ENCODE data around the gene SYT9. TPM values are rescaled to one million over a fixed set of nuclear protein-coding genes. Genes with fewer than 3 reads are reported as not detected.

SYT9 gene
- total RNA-seq, 1 donor from 2014 or later = 0.16 TPM

DNA sequence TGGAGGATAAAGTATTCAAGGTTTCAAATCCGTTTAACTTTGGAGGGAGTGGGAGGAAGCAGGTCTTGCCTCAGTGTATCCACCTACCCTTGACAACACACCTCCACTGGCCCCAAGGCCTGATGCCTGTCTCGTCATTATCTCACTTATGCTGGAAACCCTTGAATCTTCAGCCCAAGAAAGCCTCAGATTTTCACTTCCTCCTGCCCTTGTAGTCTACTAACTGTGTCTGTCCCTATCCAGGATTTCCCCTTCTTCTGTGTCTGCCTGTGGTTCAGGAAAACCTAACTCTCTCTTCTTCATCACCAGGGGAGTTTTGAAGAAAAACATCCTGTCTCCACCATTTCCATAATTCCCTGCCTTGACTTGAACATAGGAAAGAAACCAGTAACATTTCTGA is 56.1 kb downstream of the SYT9 start:
- Histone ChIP-seq H3K27ac (ENCODE audit: low read depth, low read length) (no peak overlapping the region), H3K79me2 (ENCODE audit: insufficient read depth, low read length) (no peaks in the 10 kb centered on the region), H3K27me3 (ENCODE audit: insufficient read depth, low read length) (no peaks in the 10 kb centered on the region), H3K4me1 (ENCODE audit: insufficient read depth, low read length) (no peaks in the 10 kb centered on the region), H4K20me1 (ENCODE audit: insufficient read depth, low read length) (no peaks in the 10 kb centered on the region), H3K36me3 (ENCODE audit: insufficient read depth, low read length) (no peaks in the 10 kb centered on the region), H2AFZ (ENCODE audit: low read depth, low read length) (no peak overlapping the region), H3K4me2 (ENCODE audit: low read length) (no peak overlapping the region), H3K9ac (ENCODE audit: low read length) (no peak overlapping the region), H3K4me3 (ENCODE audit: insufficient read depth, low read depth, low read length) (no peak overlapping the region), H3K9me3 (ENCODE audit: insufficient read depth, low read depth, low read length) (peaks cover 2% of the 10 kb centered on the region)
- H3K9me3 Mint-ChIP-seq (ENCODE audit: unreplicated experiment) = peaks cover 3% of the 10 kb centered on the region
- no peak overlapping the region for H3K27ac Mint-ChIP-seq (ENCODE audit: unreplicated experiment)
- no peak for DNase-seq (ENCODE audit: low read depth)
- H3K4me1 Mint-ChIP-seq (ENCODE audit: low read depth, unreplicated experiment) = no peaks in the 10 kb centered on the region
- peaks cover 9% of the 10 kb centered on the region for H3K27me3 Mint-ChIP-seq (ENCODE audit: low read depth, unreplicated experiment)
- H3K36me3 Mint-ChIP-seq (ENCODE audit: low read depth, unreplicated experiment) = no peaks in the 10 kb centered on the region
- TF ChIP-seq, protein P1, sequence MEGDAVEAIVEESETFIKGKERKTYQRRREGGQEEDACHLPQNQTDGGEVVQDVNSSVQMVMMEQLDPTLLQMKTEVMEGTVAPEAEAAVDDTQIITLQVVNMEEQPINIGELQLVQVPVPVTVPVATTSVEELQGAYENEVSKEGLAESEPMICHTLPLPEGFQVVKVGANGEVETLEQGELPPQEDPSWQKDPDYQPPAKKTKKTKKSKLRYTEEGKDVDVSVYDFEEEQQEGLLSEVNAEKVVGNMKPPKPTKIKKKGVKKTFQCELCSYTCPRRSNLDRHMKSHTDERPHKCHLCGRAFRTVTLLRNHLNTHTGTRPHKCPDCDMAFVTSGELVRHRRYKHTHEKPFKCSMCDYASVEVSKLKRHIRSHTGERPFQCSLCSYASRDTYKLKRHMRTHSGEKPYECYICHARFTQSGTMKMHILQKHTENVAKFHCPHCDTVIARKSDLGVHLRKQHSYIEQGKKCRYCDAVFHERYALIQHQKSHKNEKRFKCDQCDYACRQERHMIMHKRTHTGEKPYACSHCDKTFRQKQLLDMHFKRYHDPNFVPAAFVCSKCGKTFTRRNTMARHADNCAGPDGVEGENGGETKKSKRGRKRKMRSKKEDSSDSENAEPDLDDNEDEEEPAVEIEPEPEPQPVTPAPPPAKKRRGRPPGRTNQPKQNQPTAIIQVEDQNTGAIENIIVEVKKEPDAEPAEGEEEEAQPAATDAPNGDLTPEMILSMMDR (IDR thresholded peaks at IDR 0.05; ENCODE audit: insufficient read depth, low read depth, low read length) = no peak
- H3K4me3 Mint-ChIP-seq (ENCODE audit: unreplicated experiment) = no peak overlapping the region
- no peak for FAIRE-seq

DNA sequence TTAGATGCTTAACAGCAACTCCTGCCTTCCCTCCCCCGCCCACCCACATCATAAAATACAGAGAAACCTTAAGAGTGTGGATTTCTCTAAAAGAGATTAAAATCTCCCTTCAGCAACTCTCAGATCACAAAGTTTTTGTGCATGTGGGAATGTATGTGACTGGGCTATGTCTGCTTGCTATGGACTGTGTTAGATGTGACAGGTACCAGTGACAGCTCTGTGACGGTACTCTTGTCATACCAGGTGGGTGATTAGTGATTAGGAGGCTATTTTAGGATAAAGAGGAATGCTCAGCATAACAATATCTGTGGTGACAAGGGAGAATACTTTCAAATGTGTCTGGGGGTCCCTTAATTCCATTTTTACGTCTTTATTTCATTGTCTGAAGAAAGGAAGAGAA is 60.2 kb downstream of the SYT9 start:
- Histone ChIP-seq H3K4me3 (ENCODE audit: insufficient read depth, low read depth, low read length) (no peak overlapping the region), H3K79me2 (ENCODE audit: insufficient read depth, low read length) (no peaks in the 10 kb centered on the region), H3K27ac (ENCODE audit: low read depth, low read length) (no peak overlapping the region), H3K27me3 (ENCODE audit: insufficient read depth, low read length) (no peaks in the 10 kb centered on the region), H3K36me3 (ENCODE audit: insufficient read depth, low read length) (no peaks in the 10 kb centered on the region), H3K4me2 (ENCODE audit: low read length) (no peak overlapping the region), H3K9me3 (ENCODE audit: insufficient read depth, low read depth, low read length) (no peaks in the 10 kb centered on the region), H3K4me1 (ENCODE audit: insufficient read depth, low read length) (no peaks in the 10 kb centered on the region), H3K9ac (ENCODE audit: low read length) (no peak overlapping the region), H4K20me1 (ENCODE audit: insufficient read depth, low read length) (no peaks in the 10 kb centered on the region), H2AFZ (ENCODE audit: low read depth, low read length) (no peak overlapping the region)
- TF ChIP-seq, protein P1 (IDR thresholded peaks at IDR 0.05; ENCODE audit: insufficient read depth, low read depth, low read length) = no peak
- DNase-seq (ENCODE audit: low read depth) (no peak), FAIRE-seq (no peak)
- H3K27me3 Mint-ChIP-seq (ENCODE audit: low read depth, unreplicated experiment) = peaks cover 9% of the 10 kb centered on the region
- H3K9me3 Mint-ChIP-seq (ENCODE audit: unreplicated experiment) = peaks cover 3% of the 10 kb centered on the region
- no peaks in the 10 kb centered on the region for H3K36me3 Mint-ChIP-seq (ENCODE audit: low read depth, unreplicated experiment)
- no peak overlapping the region for H3K27ac Mint-ChIP-seq (ENCODE audit: unreplicated experiment)
- no peak overlapping the region for H3K4me3 Mint-ChIP-seq (ENCODE audit: unreplicated experiment)
- no peaks in the 10 kb centered on the region for H3K4me1 Mint-ChIP-seq (ENCODE audit: low read depth, unreplicated experiment)

DNA sequence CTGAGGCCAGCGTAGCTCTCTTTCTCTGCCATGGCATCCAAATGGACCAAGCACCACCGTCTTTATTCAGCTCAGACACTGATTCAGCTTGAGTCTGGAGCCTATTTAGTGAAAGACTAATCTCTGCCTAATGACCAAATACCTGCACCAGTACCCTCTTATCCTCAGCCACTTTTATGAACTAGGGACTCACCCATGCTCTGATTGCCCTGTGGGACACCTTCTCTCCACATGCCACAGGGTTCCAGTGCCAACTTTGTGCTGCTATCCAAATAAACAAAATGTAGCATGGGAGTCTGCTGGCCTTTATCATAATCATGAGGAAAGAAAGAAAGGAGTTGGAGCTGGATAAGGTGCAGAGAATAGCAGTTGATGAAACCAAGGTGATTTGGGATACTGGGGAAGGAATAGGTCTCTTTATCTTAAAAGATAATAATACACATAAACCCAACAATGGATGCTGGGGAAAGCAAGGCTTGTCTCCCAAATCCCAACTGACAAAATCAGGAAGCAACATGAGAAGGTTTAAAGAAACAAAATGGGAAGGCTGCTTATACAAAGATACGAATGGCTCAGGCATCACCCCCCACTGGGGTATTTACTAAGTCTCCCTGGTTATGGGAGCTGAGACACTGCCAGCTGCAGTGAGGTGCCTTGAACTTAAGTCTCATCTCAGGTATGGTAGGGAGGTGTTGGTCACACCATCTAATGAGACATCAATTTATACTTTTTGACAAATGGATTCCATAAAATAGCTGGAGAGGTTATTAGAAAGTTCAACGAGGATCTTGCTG is 63.3 kb downstream of the SYT9 start:
- no peaks in the 10 kb centered on the region for H3K4me1 Mint-ChIP-seq (ENCODE audit: low read depth, unreplicated experiment)
- Histone ChIP-seq H3K9ac (ENCODE audit: low read length) (no peak overlapping the region), H4K20me1 (ENCODE audit: insufficient read depth, low read length) (no peaks in the 10 kb centered on the region), H3K4me3 (ENCODE audit: insufficient read depth, low read depth, low read length) (no peak overlapping the region), H3K27ac (ENCODE audit: low read depth, low read length) (no peak overlapping the region), H3K36me3 (ENCODE audit: insufficient read depth, low read length) (no peaks in the 10 kb centered on the region), H3K9me3 (ENCODE audit: insufficient read depth, low read depth, low read length) (no peaks in the 10 kb centered on the region), H3K79me2 (ENCODE audit: insufficient read depth, low read length) (no peaks in the 10 kb centered on the region), H3K27me3 (ENCODE audit: insufficient read depth, low read length) (no peaks in the 10 kb centered on the region), H3K4me2 (ENCODE audit: low read length) (no peak overlapping the region), H2AFZ (ENCODE audit: low read depth, low read length) (no peak overlapping the region), H3K4me1 (ENCODE audit: insufficient read depth, low read length) (no peaks in the 10 kb centered on the region)
- H3K36me3 Mint-ChIP-seq (ENCODE audit: low read depth, unreplicated experiment) = no peaks in the 10 kb centered on the region
- H3K9me3 Mint-ChIP-seq (ENCODE audit: unreplicated experiment) = no peaks in the 10 kb centered on the region
- no peaks in the 10 kb centered on the region for H3K27me3 Mint-ChIP-seq (ENCODE audit: low read depth, unreplicated experiment)
- H3K4me3 Mint-ChIP-seq (ENCODE audit: unreplicated experiment) = no peak overlapping the region
- no peak for DNase-seq (ENCODE audit: low read depth)
- no peak for FAIRE-seq
- no peak overlapping the region for H3K27ac Mint-ChIP-seq (ENCODE audit: unreplicated experiment)
- TF ChIP-seq, protein P1 (IDR thresholded peaks at IDR 0.05; ENCODE audit: insufficient read depth, low read depth, low read length) = no peak
- TF ChIP-seq EZH2 (IDR thresholded peaks at IDR 0.05; ENCODE audit: insufficient read depth, low read length) = no peak

Measured in astrocyte (in vitro differentiated cells and primary cell).